Measurements from ENCODE around the gene S100A6. TPM values are rescaled to one million over a fixed set of nuclear protein-coding genes. Genes with fewer than 3 reads are reported as not detected.
A peak's percentile ranks its signal among the peaks of the same experiment; 100 is the strongest.

Gene S100A6
- total RNA-seq, 1 experiment from 2014 or later: 106 TPM

- DNase-seq (ENCODE audit: low spot score): no peak
- intact Hi-C loops (cut with micrococcal nuclease; ENCODE audit: unreplicated experiment): no loop called here
Measured at GRCh38 chr1:153505576-153505975, 30.2 kb downstream of the S100A6 start.

GRCh38 chr1:153503766-153504165, 32.0 kb downstream of the S100A6 start:
- TF ChIP-seq CTCF (conservative IDR thresholded peaks at IDR 0.05; ENCODE audit: low read depth, low read length): no peak
- no peak for TF ChIP-seq EZH2 (IDR thresholded peaks at IDR 0.05; ENCODE audit: borderline replicate concordance, low read depth, low read length, poor library complexity, severe bottlenecking)
- POLR2A ChIA-PET (ENCODE audit: low non-redundant PET): interaction anchor here (0.6 kb wide), 1 partner anchor 164 kb away, joined by 3 read pairs; no protein-coding TSS in a partner anchor

More at GRCh38 chr1:153505576-153505975, 30.2 kb downstream of the S100A6 start:
- H3K27me3 ChIP-seq (replicated peaks; ENCODE audit: insufficient read depth, low read depth, low read length, poor library complexity): no peaks in the 10 kb centered on the region
- ChIA-PET CTCF (no interaction called here), POLR2A (ENCODE audit: low non-redundant PET) (no interaction called here)
- no peaks in the 10 kb centered on the region for H3K36me3 ChIP-seq (ENCODE audit: insufficient read depth, low read length, poor library complexity, severe bottlenecking)
- no peak for TF ChIP-seq CTCF (conservative IDR thresholded peaks at IDR 0.05; ENCODE audit: low read depth, low read length)
- no peak for TF ChIP-seq EZH2 (IDR thresholded peaks at IDR 0.05; ENCODE audit: borderline replicate concordance, low read depth, low read length, poor library complexity, severe bottlenecking)
- BruUV-seq (replicated peaks): no TSS peak
- H3K4me3 ChIP-seq (ENCODE audit: low read depth, low read length, poor library complexity, severe bottlenecking): no peak overlapping the region
- no peak overlapping the region for H3K27ac ChIP-seq (ENCODE audit: low read depth, low read length, poor library complexity, severe bottlenecking)
- no peaks in the 10 kb centered on the region for H3K4me1 ChIP-seq (ENCODE audit: insufficient read depth, low read length, poor library complexity, severe bottlenecking)
- no peaks in the 10 kb centered on the region for H3K9me3 ChIP-seq (ENCODE audit: low read depth, low read length, poor library complexity, severe bottlenecking)

GRCh38 chr1:153498746-153499145, 37.0 kb downstream of the S100A6 start:
- H3K27ac ChIP-seq (ENCODE audit: low read depth, low read length, poor library complexity, severe bottlenecking): no peak overlapping the region
- intact Hi-C loops (cut with micrococcal nuclease; ENCODE audit: unreplicated experiment): no loop called here
- DNase-seq (ENCODE audit: low spot score): peak; percentile 44
- H3K4me3 ChIP-seq (ENCODE audit: low read depth, low read length, poor library complexity, severe bottlenecking): no peak overlapping the region
- H3K36me3 ChIP-seq (ENCODE audit: insufficient read depth, low read length, poor library complexity, severe bottlenecking): no peaks in the 10 kb centered on the region
- CTCF ChIA-PET: interaction anchor here (0.8 kb wide), 1 partner anchor 146 kb away, joined by 3 read pairs; no protein-coding TSS in a partner anchor
- POLR2A ChIA-PET (ENCODE audit: low non-redundant PET): no interaction called here
- H3K4me1 ChIP-seq (ENCODE audit: insufficient read depth, low read length, poor library complexity, severe bottlenecking): peaks cover 3% of the 10 kb centered on the region
- TF ChIP-seq EZH2 (IDR thresholded peaks at IDR 0.05; ENCODE audit: borderline replicate concordance, low read depth, low read length, poor library complexity, severe bottlenecking) (no peak), CTCF (conservative IDR thresholded peaks at IDR 0.05; ENCODE audit: low read depth, low read length) (no peak)
- peaks cover 12% of the 10 kb centered on the region for H3K27me3 ChIP-seq (replicated peaks; ENCODE audit: insufficient read depth, low read depth, low read length, poor library complexity)
- no peaks in the 10 kb centered on the region for H3K9me3 ChIP-seq (ENCODE audit: low read depth, low read length, poor library complexity, severe bottlenecking)
- no TSS peak for BruUV-seq (replicated peaks)

More at GRCh38 chr1:153503766-153504165, 32.0 kb downstream of the S100A6 start:
- DNase-seq (ENCODE audit: low spot score): no peak
- Histone ChIP-seq H3K9me3 (ENCODE audit: low read depth, low read length, poor library complexity, severe bottlenecking) (no peaks in the 10 kb centered on the region), H3K4me3 (ENCODE audit: low read depth, low read length, poor library complexity, severe bottlenecking) (no peak overlapping the region), H3K36me3 (ENCODE audit: insufficient read depth, low read length, poor library complexity, severe bottlenecking) (no peaks in the 10 kb centered on the region), H3K27me3 (replicated peaks; ENCODE audit: insufficient read depth, low read depth, low read length, poor library complexity) (peaks cover 6% of the 10 kb centered on the region), H3K4me1 (ENCODE audit: insufficient read depth, low read length, poor library complexity, severe bottlenecking) (peaks cover 3% of the 10 kb centered on the region), H3K27ac (ENCODE audit: low read depth, low read length, poor library complexity, severe bottlenecking) (no peak overlapping the region)
- no TSS peak for BruUV-seq (replicated peaks)
- intact Hi-C loops (cut with micrococcal nuclease; ENCODE audit: unreplicated experiment): no loop called here
- CTCF ChIA-PET: no interaction called here
